K562 (cell line): ENCODE measurements around the gene NPHP3. TPM values are rescaled to one million over a fixed set of nuclear protein-coding genes. Genes with fewer than 3 reads are reported as not detected.

Experiments used
- CTBP1 ChIP-seq: fragments of 450-650 bp; IDR thresholded peaks from 2 replicates; pipeline ENCODE4 v1.6.1; 2016; ENCODE audit warnings: borderline replicate concordance
- ELF2 ChIP-seq: fragments of 250-450 bp; sonication (Bioruptor Pico); IDR thresholded peaks from 2 replicates; pipeline ENCODE4 v1.5.0; 2021; ENCODE audit warnings: mild to moderate bottlenecking
- ELF4 ChIP-seq: fragments of 450-650 bp; formaldehyde crosslinking; IDR thresholded peaks from 2 replicates; pipeline ENCODE4 v1.4.0; 2022; ENCODE audit warnings: missing genetic modification characterization
- MCM7 ChIP-seq, 2 experiments: fragments of 450-650 bp; IDR thresholded peaks; 2 replicates each; pipeline ENCODE4 v1.6.1; 2016 to 2018
- MEIS2 ChIP-seq: fragments of 450-650 bp; IDR thresholded peaks from 2 replicates; pipeline ENCODE4 v1.6.1; 2014; ENCODE audit warnings: mild to moderate bottlenecking; ENCODE audit not compliant: partially characterized antibody
- MYC ChIP-seq, 2 experiments: fragments of 250-450 bp in 1 of 2; sonication (Bioruptor Pico) in 1 of 2; IDR thresholded peaks; 2 replicates each; pipeline versions ENCODE4 v1.5.1 to v1.6.1; 2012 to 2021; ENCODE audit warnings: low read depth in 2 of 2, borderline replicate concordance in 1 of 2, improper control_type of control experiment in 1 of 2, low read length in 1 of 2, mild to moderate bottlenecking in 1 of 2, moderate library complexity in 1 of 2
- MYNN ChIP-seq, 2 experiments: sonication (generic); formaldehyde crosslinking in 1 of 2; IDR thresholded peaks; 2 replicates each; pipeline versions ENCODE4 v1.5.0 to v1.6.1; 2016 to 2020; ENCODE audit warnings: antibody characterized with exemption in 1 of 2, missing genetic modification reagents in 1 of 2
- NFE2L1 ChIP-seq: fragments of 450-650 bp; IDR thresholded peaks from 2 replicates; pipeline ENCODE4 v1.6.1; 2016; ENCODE audit warnings: missing genetic modification characterization, low read depth, mild to moderate bottlenecking, missing compliant biosample characterization, moderate library complexity, borderline replicate concordance
- SMARCB1 ChIP-seq: IDR thresholded peaks from 2 replicates; pipeline ENCODE4 v1.6.1; 2011; ENCODE audit warnings: improper control_type of control experiment, low read depth; ENCODE audit not compliant: insufficient read length
- ZFP30 ChIP-seq: fragments of 250-450 bp; sonication (Bioruptor Pico); IDR thresholded peaks from 2 replicates; pipeline ENCODE4 v1.8.0; 2022; ENCODE audit warnings: moderate library complexity, mild to moderate bottlenecking, inconsistent platforms, borderline replicate concordance
- ZKSCAN1 ChIP-seq: fragments of 150-350 bp; IDR thresholded peaks from 2 replicates; pipeline ENCODE4 v1.6.1; 2016; ENCODE audit warnings: low read depth, low read length
- polyA plus RNA-seq, 8 experiments: library from polyadenylated mRNA; depleted of rRNA in 4 of 8; stranded (reverse) in 5 of 8; unstranded in 3 of 8; fragments of >200 nt; fragmentation: Nextera tagmentation in 2 of 8; fragmentation: Illumina TruSeq in 1 of 8; extraction: Ambion mirVana in 2 of 8; extraction: Trizol in 1 of 8; gene quantifications; 2 replicates each; pipeline versions ENCODE4 v1.2.1 to v1.2.3, GENCODE V29; 2011 to 2014; ENCODE audit warnings: inconsistent platforms in 1 of 8, missing spikeins in 1 of 8
- total RNA-seq, 7 experiments: library from RNA; depleted of rRNA in 6 of 7; stranded (reverse); fragments of >200 nt in 6 of 7; fragmentation: Illumina TruSeq in 2 of 7; extraction: Trizol in 2 of 7; gene quantifications; 2 replicates each; pipeline versions ENCODE4 v1.2.1 to v1.2.3, GENCODE V29; 2011 to 2021; ENCODE audit warnings: low replicate concordance in 1 of 7
- TF ChIP-seq, protein P1 (sequence below): fragments of 200-400 bp; formaldehyde crosslinking; IDR thresholded peaks from 2 replicates; pipeline ENCODE4 v1.6.1; 2017; ENCODE audit warnings: mild to moderate bottlenecking, low read depth, low read length, moderate library complexity
- TF ChIP-seq, protein P2 (sequence below): conservative IDR thresholded peaks from 2 replicates; pipeline ENCODE4 v1.6.1; 2011; ENCODE audit warnings: low read depth, mild to moderate bottlenecking, low read length; ENCODE audit not compliant: control insufficient read depth
- TF ChIP-seq, protein P3 (sequence below), 3 experiments: IDR thresholded peaks in 2 of 3; conservative IDR thresholded peaks in 1 of 3; 2 replicates each; pipeline ENCODE4 v1.5.1; 2011 to 2012; ENCODE audit warnings: low read length in 3 of 3, mild to moderate bottlenecking in 3 of 3, control low read depth in 2 of 3, improper control_type of control experiment in 1 of 3, inconsistent platforms in 1 of 3, low read depth in 1 of 3, mixed read lengths in 1 of 3, moderate library complexity in 1 of 3; ENCODE audit not compliant: insufficient read depth in 2 of 3
- TF ChIP-seq, protein P4 (sequence below): fragments of 250-450 bp; sonication (Bioruptor Pico); IDR thresholded peaks from 2 replicates; pipeline ENCODE4 v1.4.0; 2020; ENCODE audit warnings: mild to moderate bottlenecking, moderate library complexity
- TF ChIP-seq, protein P5 (sequence below): fragments of 250-450 bp; sonication (Bioruptor Pico); IDR thresholded peaks from 2 replicates; pipeline ENCODE4 v1.8.0; 2021; ENCODE audit warnings: borderline replicate concordance, mild to moderate bottlenecking, moderate library complexity; ENCODE audit not compliant: poor library complexity, severe bottlenecking
- TF ChIP-seq, protein P6 (sequence below): fragments of 250-450 bp; sonication (Bioruptor Pico); IDR thresholded peaks from 2 replicates; pipeline ENCODE4 v1.6.1; 2021; ENCODE audit warnings: mild to moderate bottlenecking

NPHP3 gene
- total and polyA plus RNA-seq, 9 of the 15 experiments (the other 6 are each of a cell fraction or from before 2014, with no cell fraction given) = 0.62 to 13.2 (median 5.8) TPM

DNA sequence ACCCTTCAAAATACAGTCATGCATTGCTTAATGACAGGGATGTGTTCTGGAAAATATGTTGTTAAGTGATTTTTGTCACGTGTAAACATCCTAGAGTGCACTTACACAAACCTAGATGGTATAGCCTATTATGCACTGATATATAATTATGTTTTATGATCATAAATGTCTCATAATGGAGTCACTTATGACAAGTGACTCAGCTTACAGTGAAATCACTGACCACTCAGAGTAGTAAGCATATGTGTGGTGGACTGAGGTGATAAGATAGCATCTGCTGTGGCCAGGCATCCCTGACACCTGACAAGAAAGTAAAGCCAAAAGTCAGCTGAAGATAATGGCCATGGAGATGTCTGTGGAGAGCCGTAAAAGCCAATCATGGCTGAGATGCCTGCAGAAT, 68.0 kb downstream of the NPHP3 start (continued):
- TF ChIP-seq, protein P1, sequence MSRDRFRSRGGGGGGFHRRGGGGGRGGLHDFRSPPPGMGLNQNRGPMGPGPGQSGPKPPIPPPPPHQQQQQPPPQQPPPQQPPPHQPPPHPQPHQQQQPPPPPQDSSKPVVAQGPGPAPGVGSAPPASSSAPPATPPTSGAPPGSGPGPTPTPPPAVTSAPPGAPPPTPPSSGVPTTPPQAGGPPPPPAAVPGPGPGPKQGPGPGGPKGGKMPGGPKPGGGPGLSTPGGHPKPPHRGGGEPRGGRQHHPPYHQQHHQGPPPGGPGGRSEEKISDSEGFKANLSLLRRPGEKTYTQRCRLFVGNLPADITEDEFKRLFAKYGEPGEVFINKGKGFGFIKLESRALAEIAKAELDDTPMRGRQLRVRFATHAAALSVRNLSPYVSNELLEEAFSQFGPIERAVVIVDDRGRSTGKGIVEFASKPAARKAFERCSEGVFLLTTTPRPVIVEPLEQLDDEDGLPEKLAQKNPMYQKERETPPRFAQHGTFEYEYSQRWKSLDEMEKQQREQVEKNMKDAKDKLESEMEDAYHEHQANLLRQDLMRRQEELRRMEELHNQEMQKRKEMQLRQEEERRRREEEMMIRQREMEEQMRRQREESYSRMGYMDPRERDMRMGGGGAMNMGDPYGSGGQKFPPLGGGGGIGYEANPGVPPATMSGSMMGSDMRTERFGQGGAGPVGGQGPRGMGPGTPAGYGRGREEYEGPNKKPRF = no peak
- TF ChIP-seq NFE2L1 (tag) (peak; percentile 14; the same call in 1 of the 2 replicates), ZKSCAN1 (no peak), MCM7 (IDR thresholded peaks at IDR 0.05) (no peak), ZFP30 (no peak), MEIS2 (peak; percentile 26), ELF2 (no peak), ELF4 (CRISPR knock-in tag) (no peak), SMARCB1 (no peak), MYC (IDR thresholded peaks at IDR 0.05; ENCODE audit: low read depth, low read length) (no peak), MYC (CRISPR knock-in tag; IDR thresholded peaks at IDR 0.05; ENCODE audit: borderline replicate concordance, low read depth) (no peak), MYNN (IDR thresholded peaks at IDR 0.05) (no peak), MYNN (CRISPR knock-in tag; IDR thresholded peaks at IDR 0.05) (no peak), CTBP1 (peak; percentile 34; the same call in 1 of the 2 replicates)
- TF ChIP-seq, protein P2, sequence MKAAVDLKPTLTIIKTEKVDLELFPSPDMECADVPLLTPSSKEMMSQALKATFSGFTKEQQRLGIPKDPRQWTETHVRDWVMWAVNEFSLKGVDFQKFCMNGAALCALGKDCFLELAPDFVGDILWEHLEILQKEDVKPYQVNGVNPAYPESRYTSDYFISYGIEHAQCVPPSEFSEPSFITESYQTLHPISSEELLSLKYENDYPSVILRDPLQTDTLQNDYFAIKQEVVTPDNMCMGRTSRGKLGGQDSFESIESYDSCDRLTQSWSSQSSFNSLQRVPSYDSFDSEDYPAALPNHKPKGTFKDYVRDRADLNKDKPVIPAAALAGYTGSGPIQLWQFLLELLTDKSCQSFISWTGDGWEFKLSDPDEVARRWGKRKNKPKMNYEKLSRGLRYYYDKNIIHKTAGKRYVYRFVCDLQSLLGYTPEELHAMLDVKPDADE = no peak
- TF ChIP-seq, protein P3, sequence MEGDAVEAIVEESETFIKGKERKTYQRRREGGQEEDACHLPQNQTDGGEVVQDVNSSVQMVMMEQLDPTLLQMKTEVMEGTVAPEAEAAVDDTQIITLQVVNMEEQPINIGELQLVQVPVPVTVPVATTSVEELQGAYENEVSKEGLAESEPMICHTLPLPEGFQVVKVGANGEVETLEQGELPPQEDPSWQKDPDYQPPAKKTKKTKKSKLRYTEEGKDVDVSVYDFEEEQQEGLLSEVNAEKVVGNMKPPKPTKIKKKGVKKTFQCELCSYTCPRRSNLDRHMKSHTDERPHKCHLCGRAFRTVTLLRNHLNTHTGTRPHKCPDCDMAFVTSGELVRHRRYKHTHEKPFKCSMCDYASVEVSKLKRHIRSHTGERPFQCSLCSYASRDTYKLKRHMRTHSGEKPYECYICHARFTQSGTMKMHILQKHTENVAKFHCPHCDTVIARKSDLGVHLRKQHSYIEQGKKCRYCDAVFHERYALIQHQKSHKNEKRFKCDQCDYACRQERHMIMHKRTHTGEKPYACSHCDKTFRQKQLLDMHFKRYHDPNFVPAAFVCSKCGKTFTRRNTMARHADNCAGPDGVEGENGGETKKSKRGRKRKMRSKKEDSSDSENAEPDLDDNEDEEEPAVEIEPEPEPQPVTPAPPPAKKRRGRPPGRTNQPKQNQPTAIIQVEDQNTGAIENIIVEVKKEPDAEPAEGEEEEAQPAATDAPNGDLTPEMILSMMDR (IDR thresholded peaks at IDR 0.05 in 2 of 3, conservative IDR thresholded peaks at IDR 0.05 in 1 of 3; ENCODE audit: insufficient read depth in 2 of 3, low read depth in 1 of 3, low read length in 3 of 3) = no peak
- TF ChIP-seq, protein P4, sequence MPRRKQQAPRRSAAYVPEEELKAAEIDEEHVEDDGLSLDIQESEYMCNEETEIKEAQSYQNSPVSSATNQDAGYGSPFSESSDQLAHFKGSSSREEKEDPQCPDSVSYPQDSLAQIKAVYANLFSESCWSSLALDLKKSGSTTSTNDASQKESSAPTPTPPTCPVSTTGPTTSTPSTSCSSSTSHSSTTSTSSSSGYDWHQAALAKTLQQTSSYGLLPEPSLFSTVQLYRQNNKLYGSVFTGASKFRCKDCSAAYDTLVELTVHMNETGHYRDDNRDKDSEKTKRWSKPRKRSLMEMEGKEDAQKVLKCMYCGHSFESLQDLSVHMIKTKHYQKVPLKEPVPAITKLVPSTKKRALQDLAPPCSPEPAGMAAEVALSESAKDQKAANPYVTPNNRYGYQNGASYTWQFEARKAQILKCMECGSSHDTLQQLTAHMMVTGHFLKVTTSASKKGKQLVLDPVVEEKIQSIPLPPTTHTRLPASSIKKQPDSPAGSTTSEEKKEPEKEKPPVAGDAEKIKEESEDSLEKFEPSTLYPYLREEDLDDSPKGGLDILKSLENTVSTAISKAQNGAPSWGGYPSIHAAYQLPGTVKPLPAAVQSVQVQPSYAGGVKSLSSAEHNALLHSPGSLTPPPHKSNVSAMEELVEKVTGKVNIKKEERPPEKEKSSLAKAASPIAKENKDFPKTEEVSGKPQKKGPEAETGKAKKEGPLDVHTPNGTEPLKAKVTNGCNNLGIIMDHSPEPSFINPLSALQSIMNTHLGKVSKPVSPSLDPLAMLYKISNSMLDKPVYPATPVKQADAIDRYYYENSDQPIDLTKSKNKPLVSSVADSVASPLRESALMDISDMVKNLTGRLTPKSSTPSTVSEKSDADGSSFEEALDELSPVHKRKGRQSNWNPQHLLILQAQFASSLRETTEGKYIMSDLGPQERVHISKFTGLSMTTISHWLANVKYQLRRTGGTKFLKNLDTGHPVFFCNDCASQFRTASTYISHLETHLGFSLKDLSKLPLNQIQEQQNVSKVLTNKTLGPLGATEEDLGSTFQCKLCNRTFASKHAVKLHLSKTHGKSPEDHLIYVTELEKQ (CRISPR knock-in tag) = no peak
- TF ChIP-seq, protein P5, sequence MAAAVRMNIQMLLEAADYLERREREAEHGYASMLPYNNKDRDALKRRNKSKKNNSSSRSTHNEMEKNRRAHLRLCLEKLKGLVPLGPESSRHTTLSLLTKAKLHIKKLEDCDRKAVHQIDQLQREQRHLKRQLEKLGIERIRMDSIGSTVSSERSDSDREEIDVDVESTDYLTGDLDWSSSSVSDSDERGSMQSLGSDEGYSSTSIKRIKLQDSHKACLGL (CRISPR knock-in tag) = no peak
- TF ChIP-seq, protein P6, sequence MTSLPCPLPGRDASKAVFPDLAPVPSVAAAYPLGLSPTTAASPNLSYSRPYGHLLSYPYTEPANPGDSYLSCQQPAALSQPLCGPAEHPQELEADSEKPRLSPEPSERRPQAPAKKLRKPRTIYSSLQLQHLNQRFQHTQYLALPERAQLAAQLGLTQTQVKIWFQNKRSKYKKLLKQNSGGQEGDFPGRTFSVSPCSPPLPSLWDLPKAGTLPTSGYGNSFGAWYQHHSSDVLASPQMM = no peak
